Kidney (tissue), 14 donors: ENCODE data around the gene POU3F3. TPM values are rescaled to one million over a fixed set of nuclear protein-coding genes. Genes with fewer than 3 reads are reported as not detected.

Source experiments
- DNase-seq, 5 donors: peaks; one replicate each; pipeline ENCODE4 v3.0.0-alpha.2; 2013 to 2020
- FAIRE-seq: peaks from 2 replicates; lab custom pipeline; 2012; peaks lifted over from hg19 to GRCh38; lab: Jason Lieb, UNC
- H3K27ac ChIP-seq, 2 donors: one replicate each; pipeline ENCODE4 v1.7.0; 2013; ENCODE audit warnings: low read depth in 2 of 2, low read length in 2 of 2, inconsistent platforms in 1 of 2
- H3K27me3 ChIP-seq: one replicate; pipeline ENCODE4 v1.7.1; 2013; ENCODE audit warnings: low read length, inconsistent platforms; ENCODE audit not compliant: control insufficient read depth, insufficient read depth
- H3K36me3 ChIP-seq, 3 donors: one replicate each; pipeline versions ENCODE4 v1.7.0 to v1.7.1; 2013; ENCODE audit warnings: low read length in 3 of 3, control low read depth in 1 of 3, inconsistent platforms in 1 of 3; ENCODE audit not compliant: insufficient read depth in 3 of 3, control insufficient read depth in 2 of 3
- H3K4me1 ChIP-seq, 3 donors: one replicate each; pipeline versions ENCODE4 v1.7.0 to v1.7.1; 2013; ENCODE audit warnings: low read length in 3 of 3, inconsistent platforms in 1 of 3, low read depth in 1 of 3; ENCODE audit not compliant: control insufficient read depth in 2 of 3, insufficient read depth in 2 of 3
- H3K4me3 ChIP-seq, 3 donors: one replicate each; pipeline versions ENCODE4 v1.7.0 to v1.8.1; 2013; ENCODE audit warnings: low read length in 3 of 3, control low read depth in 1 of 3, inconsistent platforms in 1 of 3
- H3K9ac ChIP-seq, 3 donors: one replicate each; pipeline versions ENCODE4 v1.7.0 to v1.7.1; 2013; ENCODE audit warnings: low read length in 3 of 3, control low read depth in 1 of 3, inconsistent platforms in 1 of 3
- H3K9me3 ChIP-seq, 3 donors: one replicate each; pipeline versions ENCODE4 v1.7.0 to v1.7.1; 2013; ENCODE audit warnings: low read length in 3 of 3, control low read depth in 1 of 3, inconsistent platforms in 1 of 3; ENCODE audit not compliant: control insufficient read depth in 2 of 3, insufficient read depth in 1 of 3
- intact Hi-C: fragments of 100-400 bp; cut with DNase I; formaldehyde crosslinking; loops from one replicate; pipeline ENCODE4 v1.11.1; 2022
- polyA plus RNA-seq: library from polyadenylated mRNA; stranded (reverse); fragments of 350-450 nt; fragmentation: Illumina TruSeq; extraction: RNeasy Lipid Tissue Mini Kit (QIAGEN cat#74804); gene quantifications from one replicate; pipeline ENCODE4 v1.2.3, GENCODE V29; 2014; ENCODE audit warnings: low read depth, low replicate concordance; ENCODE audit not compliant: insufficient read depth
- total RNA-seq: library from RNA; stranded (reverse); fragmentation: NEBNext Ultra II Directional; extraction: Animal tissue kit (Norgen Biotek cat#: 25700); gene quantifications from one replicate; pipeline ENCODE4 v1.2.1, GENCODE V29; 2021
- TF ChIP-seq, protein P1 (sequence below): IDR thresholded peaks from 3 replicates; pipeline ENCODE4 v1.5.1; 2012; ENCODE audit warnings: mild to moderate bottlenecking, moderate library complexity, borderline replicate concordance; ENCODE audit not compliant: insufficient read depth; ENCODE audit errors: extremely low read depth
- donor health status: control.
- donor health status: control.
- donor health status: control.
- donor health status: control.
- donor health status: control.
- donor health status: DM: yes; HTN: yes; CAD: no.
- donor health status: Normal renal cell carcinoma (clear cell type).

Gene POU3F3
- total and polyA plus RNA-seq, 2 donors from 2014 or later, result 31.4 to 118 TPM

DNA sequence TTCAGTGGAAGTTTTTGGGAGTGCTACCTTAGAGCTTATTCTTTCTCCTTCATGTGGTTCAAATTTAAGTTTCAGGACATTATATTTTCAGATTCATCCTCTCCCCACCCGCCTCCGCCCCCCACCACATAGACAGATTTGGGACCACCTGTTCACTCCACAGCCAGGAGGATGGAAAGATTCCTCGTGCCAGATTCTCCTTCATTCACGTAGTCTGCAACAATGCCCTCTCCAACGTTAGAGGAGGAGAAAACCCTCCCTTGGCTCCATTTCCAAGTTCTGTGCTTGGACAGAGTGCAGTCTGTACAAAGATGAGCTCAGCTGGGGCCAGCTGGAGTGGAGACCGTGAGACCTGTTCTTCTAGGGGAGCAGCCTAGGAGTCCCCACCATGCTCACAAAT lies 26.2 kb downstream of the POU3F3 start:
- Histone ChIP-seq H3K9me3 (no peaks in the 10 kb centered on the region), H3K27me3 (peaks cover 2% of the 10 kb centered on the region), H3K27ac (no peak overlapping the region), H3K4me3 (no peak overlapping the region), H3K9ac (no peak overlapping the region), H3K4me1 (no peaks in the 10 kb centered on the region), H3K36me3 (no peaks in the 10 kb centered on the region)
- intact Hi-C loops, result no loop called here
- DNase-seq (no peak), FAIRE-seq (no peak)
- TF ChIP-seq, protein P1, sequence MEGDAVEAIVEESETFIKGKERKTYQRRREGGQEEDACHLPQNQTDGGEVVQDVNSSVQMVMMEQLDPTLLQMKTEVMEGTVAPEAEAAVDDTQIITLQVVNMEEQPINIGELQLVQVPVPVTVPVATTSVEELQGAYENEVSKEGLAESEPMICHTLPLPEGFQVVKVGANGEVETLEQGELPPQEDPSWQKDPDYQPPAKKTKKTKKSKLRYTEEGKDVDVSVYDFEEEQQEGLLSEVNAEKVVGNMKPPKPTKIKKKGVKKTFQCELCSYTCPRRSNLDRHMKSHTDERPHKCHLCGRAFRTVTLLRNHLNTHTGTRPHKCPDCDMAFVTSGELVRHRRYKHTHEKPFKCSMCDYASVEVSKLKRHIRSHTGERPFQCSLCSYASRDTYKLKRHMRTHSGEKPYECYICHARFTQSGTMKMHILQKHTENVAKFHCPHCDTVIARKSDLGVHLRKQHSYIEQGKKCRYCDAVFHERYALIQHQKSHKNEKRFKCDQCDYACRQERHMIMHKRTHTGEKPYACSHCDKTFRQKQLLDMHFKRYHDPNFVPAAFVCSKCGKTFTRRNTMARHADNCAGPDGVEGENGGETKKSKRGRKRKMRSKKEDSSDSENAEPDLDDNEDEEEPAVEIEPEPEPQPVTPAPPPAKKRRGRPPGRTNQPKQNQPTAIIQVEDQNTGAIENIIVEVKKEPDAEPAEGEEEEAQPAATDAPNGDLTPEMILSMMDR, result no peak

DNA sequence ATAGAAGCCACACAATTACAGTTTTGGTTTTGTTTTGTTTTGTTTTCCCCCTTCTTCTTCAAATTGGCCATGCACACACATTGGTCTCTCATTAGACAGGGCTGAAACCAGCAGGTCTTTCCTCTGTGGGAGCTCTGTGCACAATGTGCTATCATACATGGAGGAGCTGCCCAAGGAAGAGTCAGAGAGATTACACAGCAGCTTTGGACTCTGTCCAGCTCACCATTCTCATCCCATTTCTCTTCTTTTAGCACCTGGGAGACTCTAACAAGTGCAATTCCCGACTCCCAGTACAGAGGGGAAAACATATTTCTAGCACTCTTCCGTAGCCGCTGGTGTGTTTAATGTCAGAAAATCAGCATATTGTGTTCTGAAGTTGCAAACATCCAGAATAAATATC lies 29.4 kb downstream of the POU3F3 start:
- DNase-seq (no peak), FAIRE-seq (no peak)
- Histone ChIP-seq H3K27ac (no peak overlapping the region), H3K27me3 (peaks cover 2% of the 10 kb centered on the region), H3K4me1 (no peaks in the 10 kb centered on the region), H3K4me3 (no peak overlapping the region), H3K9me3 (no peaks in the 10 kb centered on the region), H3K9ac (no peak overlapping the region), H3K36me3 (no peaks in the 10 kb centered on the region)
- TF ChIP-seq, protein P1, result no peak
- intact Hi-C loops, result no loop called here

DNA sequence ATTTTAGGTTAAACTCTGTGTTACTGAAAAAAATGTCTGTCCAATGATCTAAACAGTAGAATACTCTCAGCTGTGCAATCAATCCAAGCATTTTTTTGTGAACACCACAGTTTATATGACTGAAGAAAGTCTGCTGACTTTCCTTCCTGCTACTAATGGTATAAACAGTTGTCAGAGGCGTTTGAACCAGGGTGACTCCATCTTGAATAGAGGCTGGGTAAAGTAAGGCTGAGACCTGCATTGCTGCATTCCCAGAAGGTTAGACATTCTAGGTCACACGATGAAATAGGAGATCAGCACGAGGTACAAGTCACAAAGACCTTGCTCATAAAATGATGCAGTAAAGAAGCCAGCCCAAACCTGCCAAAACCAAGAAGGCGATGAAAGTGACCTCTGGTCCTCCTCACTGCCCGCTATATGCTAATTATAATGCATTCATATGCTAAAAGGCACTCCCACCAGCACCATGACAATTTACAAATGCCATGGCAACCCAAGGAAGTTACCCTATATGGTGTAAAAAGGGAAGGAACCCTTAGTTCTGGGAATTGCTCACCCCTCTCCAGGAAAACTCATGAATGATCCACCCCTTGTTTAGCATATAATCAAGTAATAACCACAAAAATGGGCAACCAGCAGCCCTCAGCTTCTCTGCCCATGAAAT lies 31.3 kb downstream of the POU3F3 start:
- Histone ChIP-seq H3K4me1 (peaks cover 0 to 3% (median 0%) of the 10 kb centered on the region in 3 donors), H3K9me3 (no peaks in the 10 kb centered on the region), H3K36me3 (no peaks in the 10 kb centered on the region), H3K27me3 (no peaks in the 10 kb centered on the region), H3K27ac (no peak overlapping the region), H3K4me3 (no peak overlapping the region), H3K9ac (no peak overlapping the region)
- DNase-seq (no peak), FAIRE-seq (no peak)
- intact Hi-C loops, result no loop called here
- TF ChIP-seq, protein P1, result no peak

DNA sequence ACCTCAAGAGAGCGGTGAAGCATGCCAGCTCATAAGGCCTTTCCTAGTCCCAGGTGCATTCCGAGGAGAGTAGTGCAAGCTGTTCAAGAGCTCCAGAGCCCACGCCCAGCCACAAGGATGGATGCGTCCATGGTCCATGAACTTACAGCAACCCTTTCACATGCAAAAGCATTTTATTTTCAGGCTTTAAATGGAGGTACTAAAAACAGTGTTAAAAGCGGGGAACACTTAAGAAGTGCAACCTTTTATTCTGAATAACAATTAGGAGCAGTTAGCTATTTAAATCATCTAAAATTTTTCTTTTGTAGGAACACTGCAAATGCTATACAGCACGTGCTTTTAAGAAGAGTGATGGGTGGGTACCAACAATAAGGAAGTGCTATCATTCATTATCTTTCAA lies 33.8 kb downstream of the POU3F3 start:
- no peaks in the 10 kb centered on the region for H3K36me3 ChIP-seq
- intact Hi-C loops, result no loop called here
- FAIRE-seq, result no peak
- no peaks in the 10 kb centered on the region for H3K27me3 ChIP-seq
- peaks cover 0 to 3% (median 0%) of the 10 kb centered on the region in 3 donors for H3K4me1 ChIP-seq
- no peak overlapping the region for H3K27ac ChIP-seq
- TF ChIP-seq, protein P1, result no peak
- no peaks in the 10 kb centered on the region for H3K9me3 ChIP-seq
- no peak overlapping the region for H3K4me3 ChIP-seq
- peak in 1 of 5 donors; percentile 17 for DNase-seq
- no peak overlapping the region for H3K9ac ChIP-seq
